Inflammatory macrophage treated with lipopolysaccharide for 1 hour (primary cell): ENCODE measurements around the gene TIMM29.
"Not testable (repeated sequence)": the region's sequence is repeated elsewhere in the genome, so short reads cannot be mapped to it uniquely, and the experiment has no call there.

Source experiments
- DNase-seq, 2 donors: peaks; one replicate each; pipeline ENCODE4 v3.0.0-alpha.2; 2020 to 2022

The TIMM29 gene

DNA sequence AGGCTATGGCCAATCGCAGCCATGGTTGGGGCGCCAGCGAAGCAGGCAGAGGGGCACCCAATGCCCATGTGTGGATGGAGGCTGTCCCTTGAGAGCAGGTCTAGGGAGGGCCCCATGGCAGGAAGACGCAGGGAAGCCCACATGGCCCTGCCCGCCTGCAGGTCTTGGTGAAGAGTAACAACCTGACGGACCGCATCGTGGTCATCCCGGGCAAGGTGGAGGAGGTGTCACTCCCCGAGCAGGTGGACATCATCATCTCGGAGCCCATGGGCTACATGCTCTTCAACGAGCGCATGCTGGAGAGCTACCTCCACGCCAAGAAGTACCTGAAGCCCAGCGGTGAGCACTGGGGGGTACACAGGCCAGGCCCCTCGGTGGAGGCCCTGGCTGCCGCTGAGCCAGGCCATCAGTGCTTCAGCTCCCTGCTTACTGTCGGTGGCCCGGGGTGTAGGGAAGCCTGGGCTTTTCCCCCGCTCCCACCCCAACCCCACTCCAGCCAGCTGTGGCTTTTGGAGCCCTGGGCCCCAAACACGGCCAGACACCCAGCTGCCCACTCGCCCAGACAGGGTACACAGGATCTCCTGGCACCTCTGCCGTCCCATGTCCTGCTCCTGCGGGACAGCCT, 14.8 kb upstream of the TIMM29 start:
- no peak for DNase-seq

DNA sequence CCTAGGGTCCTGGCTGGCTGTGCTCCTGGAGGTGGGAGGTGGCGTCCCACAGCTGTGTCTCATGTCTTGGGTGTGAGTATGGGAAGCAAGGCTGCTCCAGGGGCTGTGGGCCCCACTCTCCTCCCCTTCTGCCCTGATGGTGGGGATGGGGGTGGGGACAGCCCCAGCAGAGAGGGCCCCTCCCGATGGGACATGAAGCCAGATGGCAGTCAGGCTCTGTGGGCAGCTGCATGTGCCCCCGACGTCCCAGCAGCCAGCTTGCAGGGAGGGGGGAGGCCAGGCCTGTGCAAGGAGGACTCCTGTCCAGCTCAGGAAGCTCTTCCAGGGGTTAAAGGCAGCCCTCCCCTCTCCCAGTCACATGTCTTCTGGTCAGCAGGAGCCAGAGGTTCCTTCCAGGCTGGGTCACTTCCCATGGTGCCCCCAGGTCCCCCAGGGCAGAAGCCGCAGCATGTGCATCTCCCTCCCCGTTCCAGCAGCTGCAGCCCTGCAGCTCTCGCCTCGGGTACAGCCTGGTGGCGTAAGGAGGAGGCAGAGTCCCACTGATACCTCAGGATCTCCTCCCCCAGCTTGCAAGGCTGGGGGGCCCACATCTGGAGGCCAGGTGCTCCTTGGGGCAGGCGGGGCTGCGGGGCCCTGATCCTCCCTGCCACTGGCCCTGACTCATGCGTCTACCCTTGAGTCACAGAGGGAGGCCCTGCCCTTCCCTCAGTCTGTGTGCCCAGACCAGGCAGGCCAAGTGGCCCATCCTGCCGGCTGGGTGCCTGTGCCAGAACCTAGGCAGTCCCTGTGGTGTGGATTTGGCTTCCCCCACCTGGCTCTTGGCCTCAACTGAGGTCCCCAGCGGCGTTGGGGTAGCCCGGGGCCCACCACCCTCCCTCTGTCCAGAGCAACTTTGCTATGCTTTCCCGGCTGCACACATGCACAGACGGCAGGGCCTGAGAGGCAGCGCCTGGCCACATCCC, 13.2 kb upstream of the TIMM29 start:
- DNase-seq: no peak

DNA sequence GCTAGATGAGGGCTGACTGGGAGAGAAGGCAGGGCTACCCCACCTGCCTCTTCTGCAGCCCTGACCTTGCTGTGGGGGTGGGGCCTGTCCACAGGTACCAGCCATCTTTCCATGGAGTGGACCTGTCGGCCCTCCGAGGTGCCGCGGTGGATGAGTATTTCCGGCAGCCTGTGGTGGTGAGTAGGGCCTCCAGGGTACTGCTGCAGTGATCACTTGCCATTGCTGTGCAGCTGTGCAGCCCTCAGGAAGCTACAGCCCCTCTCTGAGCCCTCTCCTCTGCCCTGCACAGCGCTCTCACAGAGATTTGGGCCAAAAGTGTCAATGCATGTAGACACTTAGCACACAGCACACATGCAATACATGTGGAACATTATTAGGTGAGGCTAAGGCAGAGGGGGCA, 12.0 kb upstream of the TIMM29 start:
- no peak for DNase-seq

DNA sequence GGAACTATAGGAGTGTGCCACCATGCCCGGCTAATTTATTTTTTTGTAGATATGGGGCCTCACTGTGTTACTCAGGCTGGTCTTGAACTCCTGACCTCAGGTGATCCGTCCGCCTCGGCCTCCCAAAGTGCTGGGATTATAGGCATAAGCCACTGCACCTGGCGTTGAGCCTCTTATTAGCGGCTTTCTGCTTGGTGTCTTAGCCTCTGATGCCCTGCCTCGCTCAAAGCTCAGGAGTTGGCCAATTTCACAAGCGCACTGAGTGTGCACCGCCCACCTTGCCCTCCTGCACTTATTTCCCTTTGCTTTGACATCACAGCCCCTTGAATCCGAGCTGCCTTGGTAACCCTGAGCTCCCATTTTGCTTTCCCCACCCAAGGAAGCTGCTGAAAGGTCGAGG, 10.3 kb upstream of the TIMM29 start:
- DNase-seq: no peak

DNA sequence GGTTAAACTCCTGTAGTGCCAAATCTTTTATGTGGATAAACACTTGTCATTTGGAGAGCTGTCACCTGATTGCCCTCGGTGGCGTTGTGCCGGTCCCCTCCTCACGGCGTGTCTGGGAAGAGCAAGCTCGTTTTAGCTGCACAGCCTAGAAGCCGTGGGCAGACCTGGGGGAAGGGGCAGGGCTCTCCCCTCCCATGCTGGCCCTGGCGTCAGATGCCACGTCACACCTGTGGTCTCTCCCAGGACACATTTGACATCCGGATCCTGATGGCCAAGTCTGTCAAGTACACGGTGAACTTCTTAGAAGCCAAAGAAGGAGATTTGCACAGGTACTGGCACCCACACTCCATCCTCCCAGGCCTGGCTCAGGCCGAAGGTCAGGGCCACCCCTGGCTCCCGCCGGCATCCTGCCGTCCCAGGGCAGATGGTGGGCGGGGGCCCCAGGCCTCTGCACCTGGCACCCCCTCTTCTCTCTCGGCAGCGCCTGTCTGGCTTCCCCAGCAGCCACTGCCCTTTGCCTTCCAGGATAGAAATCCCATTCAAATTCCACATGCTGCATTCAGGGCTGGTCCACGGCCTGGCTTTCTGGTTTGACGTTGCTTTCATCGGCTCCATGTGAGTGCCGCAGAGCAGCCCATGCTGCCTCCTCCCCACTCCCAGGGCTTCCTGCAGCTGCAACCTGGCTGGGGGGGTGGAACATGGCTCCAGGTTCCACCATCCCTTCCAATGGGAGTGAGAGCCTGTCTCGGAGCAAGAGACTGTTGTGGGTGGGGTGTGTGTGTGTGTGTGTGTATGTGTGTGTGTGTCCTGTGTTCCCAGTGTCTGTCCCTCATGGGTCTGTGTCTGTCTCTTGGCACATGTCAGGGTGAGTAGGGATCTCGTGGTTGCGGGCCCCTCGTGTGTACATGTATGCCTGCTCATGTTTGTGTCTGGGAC, 9.0 kb upstream of the TIMM29 start:
- no peak for DNase-seq

DNA sequence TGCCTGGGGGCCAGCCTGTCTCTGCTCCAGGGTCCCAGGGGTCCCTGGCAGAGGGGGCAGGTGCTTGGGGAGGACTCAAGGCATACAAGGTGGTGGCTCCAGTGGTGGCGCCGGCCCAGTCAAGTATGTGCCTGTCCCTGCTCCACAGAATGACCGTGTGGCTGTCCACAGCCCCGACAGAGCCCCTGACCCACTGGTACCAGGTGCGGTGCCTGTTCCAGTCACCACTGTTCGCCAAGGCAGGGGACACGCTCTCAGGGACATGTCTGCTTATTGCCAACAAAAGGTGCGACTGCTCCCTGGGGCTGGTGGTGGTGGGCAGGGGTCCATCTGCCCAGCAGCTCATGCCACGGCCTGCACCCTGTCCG, 8.3 kb upstream of the TIMM29 start:
- DNase-seq: no peak

DNA sequence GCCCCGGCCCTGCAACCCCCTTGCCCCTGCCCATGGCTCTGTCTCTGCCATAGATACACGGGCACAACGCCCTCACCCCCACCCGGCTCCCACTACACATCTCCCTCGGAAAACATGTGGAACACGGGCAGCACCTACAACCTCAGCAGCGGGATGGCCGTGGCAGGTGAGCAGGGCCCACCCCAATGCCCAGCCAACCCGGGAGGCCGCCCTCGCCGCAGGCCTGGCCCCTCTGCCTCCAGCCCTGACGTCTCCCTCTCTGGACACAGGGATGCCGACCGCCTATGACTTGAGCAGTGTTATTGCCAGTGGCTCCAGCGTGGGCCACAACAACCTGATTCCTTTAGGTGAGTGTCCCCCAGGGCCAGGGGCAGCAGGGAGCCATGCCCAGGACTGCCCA, 7.8 kb upstream of the TIMM29 start:
- DNase-seq: no peak

DNA sequence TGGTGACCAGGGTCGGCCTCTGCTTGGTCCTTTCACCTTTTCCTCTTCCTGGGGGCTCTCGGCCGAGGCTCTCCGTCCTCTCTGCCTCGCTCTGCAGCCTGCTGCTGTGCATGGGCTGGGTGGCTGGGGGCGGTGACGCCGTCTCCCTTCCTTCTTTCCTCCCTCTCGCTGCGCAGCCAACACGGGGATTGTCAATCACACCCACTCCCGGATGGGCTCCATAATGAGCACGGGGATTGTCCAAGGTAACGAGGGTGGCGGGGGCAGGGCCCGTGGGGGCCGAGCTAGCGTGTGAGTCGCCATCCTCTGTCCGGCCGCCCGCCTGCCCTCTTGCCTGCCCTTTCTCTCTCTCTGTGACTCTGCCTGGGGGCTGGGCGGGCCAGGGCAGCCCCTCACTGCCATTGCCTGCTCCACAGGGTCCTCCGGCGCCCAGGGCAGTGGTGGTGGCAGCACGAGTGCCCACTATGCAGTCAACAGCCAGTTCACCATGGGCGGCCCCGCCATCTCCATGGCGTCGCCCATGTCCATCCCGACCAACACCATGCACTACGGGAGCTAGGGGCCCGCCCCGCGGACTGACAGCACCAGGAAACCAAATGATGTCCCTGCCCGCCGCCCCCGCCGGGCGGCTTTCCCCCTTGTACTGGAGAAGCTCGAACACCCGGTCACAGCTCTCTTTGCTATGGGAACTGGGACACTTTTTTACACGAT, 7.3 kb upstream of the TIMM29 start:
- no peak for DNase-seq

DNA sequence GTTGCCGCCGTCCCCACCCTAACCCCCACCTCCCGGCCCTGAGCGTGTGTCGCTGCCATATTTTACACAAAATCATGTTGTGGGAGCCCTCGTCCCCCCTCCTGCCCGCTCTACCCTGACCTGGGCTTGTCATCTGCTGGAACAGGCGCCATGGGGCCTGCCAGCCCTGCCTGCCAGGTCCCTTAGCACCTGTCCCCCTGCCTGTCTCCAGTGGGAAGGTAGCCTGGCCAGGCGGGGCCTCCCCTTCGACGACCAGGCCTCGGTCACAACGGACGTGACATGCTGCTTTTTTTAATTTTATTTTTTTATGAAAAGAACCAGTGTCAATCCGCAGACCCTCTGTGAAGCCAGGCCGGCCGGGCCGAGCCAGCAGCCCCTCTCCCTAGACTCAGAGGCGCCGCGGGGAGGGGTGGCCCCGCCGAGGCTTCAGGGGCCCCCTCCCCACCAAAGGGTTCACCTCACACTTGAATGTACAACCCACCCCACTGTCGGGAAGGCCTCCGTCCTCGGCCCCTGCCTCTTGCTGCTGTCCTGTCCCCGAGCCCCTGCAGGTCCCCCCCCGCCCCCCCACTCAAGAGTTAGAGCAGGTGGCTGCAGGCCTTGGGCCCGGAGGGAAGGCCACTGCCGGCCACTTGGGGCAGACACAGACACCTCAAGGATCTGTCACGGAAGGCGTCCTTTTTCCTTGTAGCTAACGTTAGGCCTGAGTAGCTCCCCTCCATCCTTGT, 6.5 kb upstream of the TIMM29 start:
- DNase-seq: no peak

DNA sequence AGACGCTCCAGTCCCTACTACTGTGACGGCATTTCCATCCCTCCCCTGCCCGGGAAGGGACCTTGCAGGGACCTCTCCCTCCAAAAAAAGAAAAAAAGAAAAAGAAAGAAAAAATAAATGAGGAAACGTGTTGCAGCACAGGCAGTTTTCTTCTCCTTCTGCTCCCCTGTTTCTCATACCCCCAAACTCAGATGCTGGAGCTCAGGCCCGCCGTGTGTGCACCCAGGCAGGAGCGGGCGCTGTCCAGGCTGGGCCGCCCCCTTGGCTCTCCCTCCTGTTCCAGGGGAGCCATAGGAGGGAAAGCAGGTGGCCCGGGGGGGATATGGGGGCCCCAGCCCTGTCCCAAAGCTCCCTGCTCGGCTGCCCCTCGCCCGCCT, 6.0 kb upstream of the TIMM29 start:
- no peak for DNase-seq

DNA sequence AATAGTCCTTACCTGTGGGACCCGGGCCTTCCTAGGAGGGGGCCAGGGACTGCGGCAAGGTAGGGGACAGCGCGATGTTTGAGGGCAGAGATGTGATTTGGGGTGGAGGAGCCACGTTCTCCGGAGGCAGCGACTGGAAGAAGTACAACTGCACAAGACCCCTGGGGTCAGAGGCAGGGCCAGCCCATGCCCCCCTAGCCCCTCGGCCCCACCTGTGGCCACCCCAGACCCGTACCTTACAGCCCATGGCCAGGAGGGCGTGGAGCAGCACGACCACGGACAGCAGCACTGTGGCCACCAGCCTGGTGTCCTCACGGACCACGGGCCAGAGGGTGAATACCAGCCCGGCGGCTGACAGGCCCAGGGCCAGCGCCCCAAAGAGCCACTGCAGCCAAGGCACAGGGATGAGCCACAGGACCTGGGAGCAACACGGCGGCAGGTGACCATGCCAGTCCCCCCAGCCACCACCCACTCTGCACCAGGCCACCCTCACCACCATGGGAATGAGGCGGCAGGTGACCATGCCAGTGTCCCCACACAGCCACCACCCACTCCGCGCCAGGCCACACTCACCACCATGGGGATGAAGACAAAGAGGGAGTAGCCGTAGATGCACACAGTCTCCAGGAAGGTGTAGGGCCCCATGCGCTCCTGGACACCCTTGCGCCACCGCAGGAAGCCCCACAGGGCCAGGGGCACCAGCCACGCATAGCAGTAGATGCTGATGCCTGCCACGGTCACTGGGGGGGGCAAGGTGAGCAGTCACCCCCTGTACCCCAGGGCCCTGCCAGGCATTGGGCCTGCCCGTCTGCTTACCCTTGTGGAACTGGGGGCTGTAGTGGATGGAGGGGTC, 5.1 kb upstream of the TIMM29 start:
- DNase-seq: no peak

DNA sequence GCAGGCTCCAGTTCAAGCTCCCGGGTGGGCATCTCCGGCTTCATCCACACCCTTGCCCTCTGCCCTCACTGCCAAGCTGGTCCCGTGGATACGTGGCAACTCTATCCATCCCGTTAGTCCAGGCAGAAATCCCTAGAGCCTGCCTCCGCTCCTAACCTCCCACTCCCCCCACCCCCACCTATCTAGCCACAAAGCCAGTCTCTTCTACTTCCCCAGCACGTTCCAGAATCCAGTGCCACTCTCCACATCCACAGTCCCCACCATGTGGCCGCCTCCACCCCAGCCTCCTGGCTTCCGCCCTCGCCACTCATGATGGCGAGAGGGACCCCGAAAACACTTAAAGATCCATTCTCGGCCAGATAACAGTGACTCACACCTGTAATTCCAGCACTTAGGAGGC, 4.0 kb upstream of the TIMM29 start:
- DNase-seq: no peak

DNA sequence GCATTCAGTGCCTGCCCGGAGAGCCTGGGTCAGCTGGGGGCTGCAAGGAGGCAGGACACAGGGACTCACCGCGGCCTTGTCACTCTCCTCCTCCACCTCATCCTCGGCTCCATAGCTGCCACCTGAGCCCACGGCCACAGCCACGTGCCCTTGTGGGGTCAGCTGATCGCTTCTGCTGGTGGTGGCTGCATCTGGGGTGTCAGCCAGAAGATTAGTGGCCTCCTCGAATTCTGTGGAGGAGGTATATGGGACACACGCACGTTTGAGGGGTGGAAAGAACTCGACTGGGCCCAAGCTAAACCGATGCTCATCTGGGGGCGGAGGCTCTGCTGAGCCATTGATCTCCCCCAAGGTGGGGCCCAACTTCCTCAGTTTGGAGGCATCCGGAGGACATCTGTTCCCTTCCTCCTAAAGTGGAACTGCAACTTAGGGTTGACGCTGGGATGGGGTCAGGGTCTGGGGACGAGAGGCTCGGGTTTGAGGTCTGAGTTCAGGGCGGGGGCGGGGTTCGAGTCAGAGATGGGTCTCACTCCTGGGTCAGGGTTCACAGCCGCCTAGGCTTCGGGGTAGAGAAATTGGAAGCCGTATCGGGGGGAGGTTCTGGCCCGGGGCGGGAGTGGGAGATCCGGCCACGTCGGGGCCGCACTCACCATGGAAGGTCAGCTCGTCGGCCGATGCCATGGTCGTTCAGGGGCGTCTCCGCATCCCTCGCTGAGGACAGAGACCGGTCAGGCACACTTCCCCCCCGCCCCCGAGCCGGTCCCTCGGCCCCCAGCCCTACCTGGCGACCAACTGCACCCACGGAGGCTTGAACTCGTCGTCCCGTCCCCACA, 665 bp upstream of the TIMM29 start:
- DNase-seq: peak; percentile 7 to 13

DNA sequence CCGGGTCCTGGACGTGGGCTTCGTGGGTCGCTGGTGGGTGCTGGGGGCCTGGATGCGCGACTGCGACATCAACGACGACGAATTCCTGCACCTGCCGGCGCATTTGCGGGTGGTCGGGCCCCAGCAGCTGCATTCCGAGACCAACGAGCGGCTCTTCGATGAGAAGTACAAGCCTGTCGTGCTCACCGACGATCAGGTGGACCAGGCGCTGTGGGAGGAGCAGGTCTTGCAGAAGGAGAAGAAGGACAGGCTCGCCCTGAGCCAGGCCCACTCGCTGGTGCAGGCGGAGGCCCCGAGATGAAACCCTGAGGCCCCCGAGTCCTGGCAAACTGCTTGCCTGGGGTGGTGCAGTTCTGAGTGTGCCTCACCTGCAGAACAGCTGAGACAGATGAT, 787 bp downstream of the TIMM29 start:
- DNase-seq: no peak

DNA sequence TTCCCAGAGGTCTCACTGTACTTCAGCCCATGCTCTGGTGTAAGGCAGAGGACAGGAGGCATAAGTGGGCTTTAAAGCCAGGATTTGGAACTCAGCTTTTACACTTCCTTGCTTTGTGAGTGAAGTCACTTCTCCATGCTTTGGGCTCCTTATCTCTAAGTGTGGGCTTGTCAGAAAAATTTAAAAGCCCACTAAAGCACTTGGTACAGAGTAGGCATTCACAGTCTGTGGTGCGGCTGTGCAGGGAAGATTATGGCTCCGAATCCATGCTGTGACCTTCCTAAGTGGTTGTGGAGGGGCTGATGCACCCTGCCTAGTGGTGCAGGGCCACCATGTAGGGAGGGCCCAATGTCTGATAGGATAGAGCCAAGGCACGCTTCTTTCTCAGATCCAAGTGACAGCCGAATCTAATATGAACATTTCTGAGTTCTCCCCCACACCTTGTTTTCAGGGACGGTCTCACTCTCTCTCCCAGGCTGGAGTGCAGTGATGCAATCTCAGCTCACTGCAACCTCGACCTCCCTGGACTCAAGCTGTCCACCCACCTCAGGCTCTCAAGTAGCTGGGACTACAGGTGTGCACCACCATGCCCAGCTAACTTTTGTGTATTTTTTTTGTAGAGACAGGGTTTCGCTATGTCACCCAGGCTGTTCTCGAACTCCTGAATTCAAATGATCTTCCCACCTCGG, 6.9 kb downstream of the TIMM29 start:
- DNase-seq: no peak

DNA sequence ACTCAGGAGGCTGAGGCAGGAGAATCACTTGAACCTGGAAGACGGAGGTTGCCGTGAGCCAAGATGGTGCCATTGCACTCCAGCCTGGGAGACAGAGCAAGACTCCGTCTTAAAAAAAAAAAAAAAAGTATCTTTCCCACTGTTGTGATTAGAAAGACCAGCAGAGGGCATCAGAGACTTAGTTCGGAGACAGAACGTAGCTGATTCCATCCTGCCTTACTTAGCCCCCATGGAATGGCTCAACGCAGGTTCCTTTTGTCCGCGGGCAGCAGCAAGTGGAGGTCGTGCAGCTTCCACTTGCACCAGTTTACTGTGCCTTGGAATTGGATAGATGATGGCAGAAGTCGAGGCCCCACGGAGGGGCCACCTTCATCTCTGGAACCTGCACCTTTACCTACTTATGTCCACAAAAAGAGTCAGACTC, 8.1 kb downstream of the TIMM29 start:
- DNase-seq: peak; percentile 64 to 82

DNA sequence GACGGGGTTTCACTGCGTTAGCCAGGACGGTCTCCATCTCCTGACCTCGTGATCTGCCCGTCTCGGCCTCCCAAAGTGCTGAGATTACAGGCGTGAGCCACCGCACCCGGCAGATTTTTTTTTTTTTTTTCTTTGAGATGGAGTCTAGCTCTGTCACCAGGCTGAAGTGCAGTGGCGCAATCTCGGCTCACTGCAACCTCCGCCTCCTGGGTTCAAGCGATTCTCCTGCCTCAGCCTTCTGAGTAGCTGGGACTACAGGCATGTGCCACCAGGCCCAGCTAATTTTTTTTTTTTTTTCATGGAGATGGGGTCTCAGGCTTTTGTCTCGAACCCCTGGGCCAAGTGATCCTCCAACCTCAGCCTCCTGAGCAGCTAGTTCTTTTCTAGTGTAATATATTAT, 13.0 kb downstream of the TIMM29 start:
- not testable (repeated sequence) for DNase-seq

DNA sequence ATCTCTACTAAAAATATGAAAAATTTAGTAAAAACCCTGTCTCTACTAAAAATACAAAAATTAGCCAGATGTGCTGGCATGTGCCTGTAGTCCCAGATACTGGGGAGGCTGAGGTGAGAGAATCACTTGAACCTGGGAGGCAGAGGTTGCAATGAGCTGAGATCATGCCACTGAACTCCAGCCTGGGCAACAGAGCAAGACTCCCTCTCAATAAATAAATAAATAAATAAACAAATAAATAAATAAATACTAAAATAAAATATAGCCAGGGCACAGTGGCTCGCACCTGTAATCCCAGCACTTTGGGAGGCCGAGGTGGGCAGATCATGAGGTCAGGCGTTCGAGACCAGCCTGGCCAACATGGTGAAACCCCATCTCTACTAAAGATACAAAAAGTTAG, 14.8 kb downstream of the TIMM29 start:
- DNase-seq: not testable (repeated sequence)

DNA sequence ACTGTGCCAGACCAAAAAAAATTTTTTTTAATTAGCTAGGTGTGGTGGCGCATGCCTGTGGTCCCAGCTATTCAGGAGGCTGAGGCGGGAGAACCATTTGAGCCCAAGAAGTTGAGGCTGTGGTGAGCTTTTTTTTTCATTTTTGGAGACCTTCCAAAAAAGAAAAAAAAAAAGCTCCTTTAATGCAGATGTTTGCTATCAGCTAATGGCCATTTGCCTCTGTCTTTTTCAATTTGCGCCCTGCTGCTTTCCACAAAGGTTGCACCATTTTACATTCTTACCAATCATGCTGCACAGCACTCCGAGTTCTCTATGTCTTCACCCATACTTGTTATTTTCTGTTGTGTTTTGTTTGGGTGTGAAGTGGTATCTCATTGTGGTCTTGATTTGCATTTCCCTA, 16.7 kb downstream of the TIMM29 start:
- DNase-seq: no peak
